ENCODE data around the gene TNNC1. TPM values are rescaled to one million over a fixed set of nuclear protein-coding genes. Genes with fewer than 3 reads are reported as not detected.
A peak's percentile ranks its signal among the peaks of the same experiment; 100 is the strongest.

The TNNC1 gene
- total RNA-seq, 4 donors from 2014 or later: 1.2 to 7.1 (median 4.0) TPM; not detected in 1

DNA sequence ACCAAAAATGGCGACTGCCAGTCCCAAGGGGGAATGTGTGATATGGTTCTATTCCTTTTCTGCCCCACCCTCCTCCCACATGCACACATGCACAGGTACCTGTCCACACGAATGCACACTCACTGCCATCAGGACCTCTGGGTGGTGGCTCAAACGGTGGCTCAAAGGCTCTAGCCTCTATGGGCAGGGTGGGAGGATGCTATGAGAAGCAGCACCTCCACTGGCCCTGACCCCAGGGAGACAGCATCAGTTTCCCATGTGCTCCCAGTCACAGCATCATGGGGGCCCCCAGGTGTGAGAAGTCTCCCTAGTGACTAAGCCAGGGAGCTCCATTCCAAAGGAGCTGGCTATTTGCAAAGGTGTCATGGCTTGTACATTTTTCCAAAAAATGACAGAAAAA is 24.8 kb downstream of the TNNC1 start:
- H3K4me3 ChIP-seq: no peak overlapping the region
- H3K36me3 ChIP-seq: no peaks in the 10 kb centered on the region
- intact Hi-C loops (cut with DNase I): no loop called here
- TF ChIP-seq, protein P1, sequence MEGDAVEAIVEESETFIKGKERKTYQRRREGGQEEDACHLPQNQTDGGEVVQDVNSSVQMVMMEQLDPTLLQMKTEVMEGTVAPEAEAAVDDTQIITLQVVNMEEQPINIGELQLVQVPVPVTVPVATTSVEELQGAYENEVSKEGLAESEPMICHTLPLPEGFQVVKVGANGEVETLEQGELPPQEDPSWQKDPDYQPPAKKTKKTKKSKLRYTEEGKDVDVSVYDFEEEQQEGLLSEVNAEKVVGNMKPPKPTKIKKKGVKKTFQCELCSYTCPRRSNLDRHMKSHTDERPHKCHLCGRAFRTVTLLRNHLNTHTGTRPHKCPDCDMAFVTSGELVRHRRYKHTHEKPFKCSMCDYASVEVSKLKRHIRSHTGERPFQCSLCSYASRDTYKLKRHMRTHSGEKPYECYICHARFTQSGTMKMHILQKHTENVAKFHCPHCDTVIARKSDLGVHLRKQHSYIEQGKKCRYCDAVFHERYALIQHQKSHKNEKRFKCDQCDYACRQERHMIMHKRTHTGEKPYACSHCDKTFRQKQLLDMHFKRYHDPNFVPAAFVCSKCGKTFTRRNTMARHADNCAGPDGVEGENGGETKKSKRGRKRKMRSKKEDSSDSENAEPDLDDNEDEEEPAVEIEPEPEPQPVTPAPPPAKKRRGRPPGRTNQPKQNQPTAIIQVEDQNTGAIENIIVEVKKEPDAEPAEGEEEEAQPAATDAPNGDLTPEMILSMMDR (IDR thresholded peaks at IDR 0.05): no peak
- TF ChIP-seq POLR2AphosphoS5 (IDR thresholded peaks at IDR 0.05) (no peak), EP300 (IDR thresholded peaks at IDR 0.05) (no peak), POLR2A (IDR thresholded peaks at IDR 0.05; ENCODE audit: low read depth) (no peak)
- peaks cover 20 to 42% (median 23%) of the 10 kb centered on the region in 4 donors for H3K4me1 ChIP-seq
- peak overlapping the region in 1 of 4 donors; percentile 3 for H3K27ac ChIP-seq (replicated peaks in 1 of 4)
- no peaks in the 10 kb centered on the region for H3K27me3 ChIP-seq
- DNase-seq (ENCODE audit: extremely low spot score): no peak
- H3K9me3 ChIP-seq: no peaks in the 10 kb centered on the region
- WGBS: 55% methylated on average over 3 of the region's 3 CpGs

DNA sequence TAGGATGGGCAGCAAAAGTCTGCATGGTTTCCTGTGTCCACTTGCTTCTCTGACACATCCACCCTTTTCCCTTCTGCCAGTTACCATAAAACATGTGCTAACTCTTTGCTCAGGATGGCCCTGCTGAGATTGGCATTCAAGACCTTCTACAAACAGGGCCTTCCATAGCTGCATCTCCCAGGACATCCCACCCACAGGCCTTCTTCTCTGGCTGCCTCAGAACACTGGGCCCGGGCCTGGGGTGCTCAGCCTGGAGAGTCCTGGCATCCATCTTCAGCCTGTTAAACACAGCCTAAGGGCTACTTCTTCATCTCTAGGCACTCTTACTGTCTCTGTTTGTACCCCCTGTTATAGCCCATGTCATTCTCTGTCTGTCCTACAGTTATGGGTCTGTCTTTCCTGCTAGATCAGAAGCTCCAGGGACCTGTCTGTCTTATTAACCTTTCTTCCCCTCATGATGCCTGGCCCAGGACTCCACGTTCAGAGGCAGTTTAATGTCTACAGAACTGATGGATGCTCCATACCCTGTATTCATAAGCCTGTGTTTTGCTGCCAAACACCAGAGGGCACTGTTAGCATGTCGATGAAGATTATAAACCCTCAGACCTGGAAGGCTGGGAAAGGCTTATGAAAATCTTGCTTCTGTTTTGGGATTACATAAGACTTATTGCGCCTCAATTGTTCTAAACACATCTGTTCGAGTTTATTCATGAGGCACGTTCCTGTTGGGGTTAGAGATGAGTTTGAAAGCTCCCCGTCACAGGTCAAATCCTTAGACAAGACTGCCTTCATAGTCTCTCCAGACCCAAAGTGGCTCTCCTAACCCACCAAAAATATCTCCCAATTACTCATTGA is 25.5 kb downstream of the TNNC1 start:
- peaks cover 13 to 35% (median 20%) of the 10 kb centered on the region in 4 donors for H3K4me1 ChIP-seq
- peak overlapping the region in 1 of 4 donors; percentile 3 for H3K27ac ChIP-seq (replicated peaks in 1 of 4)
- intact Hi-C loops (cut with DNase I): loop anchor here (1.0 kb wide), 1 partner anchor 17 kb away; the partner anchor contains the start of gene SEMA3G
- H3K27me3 ChIP-seq: no peaks in the 10 kb centered on the region
- no peak overlapping the region for H3K4me3 ChIP-seq
- H3K36me3 ChIP-seq: no peaks in the 10 kb centered on the region
- H3K9me3 ChIP-seq: no peaks in the 10 kb centered on the region
- 12% methylated on average over 7 of the region's 7 CpGs for WGBS
- peak in 1 of 2 donors; percentile 23 for TF ChIP-seq POLR2AphosphoS5 (IDR thresholded peaks at IDR 0.05)
- no peak for TF ChIP-seq EP300 (IDR thresholded peaks at IDR 0.05)
- TF ChIP-seq, protein P1 (IDR thresholded peaks at IDR 0.05): peak; percentile 74 to 81 (median 76)
- TF ChIP-seq POLR2A (IDR thresholded peaks at IDR 0.05; ENCODE audit: low read depth): no peak
- no peak for DNase-seq (ENCODE audit: extremely low spot score)

DNA sequence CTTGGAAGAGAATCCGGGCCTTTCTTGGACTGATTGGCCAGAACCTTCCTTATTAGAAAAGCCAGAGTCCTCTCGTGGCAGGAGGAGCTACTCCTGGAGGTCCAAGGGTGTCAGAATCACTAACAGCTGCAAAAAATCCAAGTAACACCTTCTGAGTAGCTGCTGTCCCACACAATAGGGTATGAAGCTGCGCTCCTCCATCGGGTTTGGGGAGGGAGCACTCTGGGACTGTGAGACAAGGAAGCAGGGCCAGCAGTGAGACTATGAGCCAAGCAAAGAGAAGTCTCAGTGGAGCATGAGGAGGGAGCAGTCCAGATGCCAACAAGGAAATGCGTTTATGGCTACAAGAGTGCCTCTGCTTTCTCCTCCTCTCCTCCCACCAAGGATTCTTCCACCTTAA is 30.7 kb downstream of the TNNC1 start:
- intact Hi-C loops (cut with DNase I): no loop called here
- 45% methylated on average over 4 of the region's 5 CpGs for WGBS
- H3K27me3 ChIP-seq: no peaks in the 10 kb centered on the region
- H3K9me3 ChIP-seq: no peaks in the 10 kb centered on the region
- peaks cover 0 to 23% (median 11%) of the 10 kb centered on the region in 4 donors for H3K36me3 ChIP-seq
- peaks cover 0 to 13% (median 8%) of the 10 kb centered on the region in 4 donors for H3K4me1 ChIP-seq
- no peak for DNase-seq (ENCODE audit: extremely low spot score)
- TF ChIP-seq EP300 (IDR thresholded peaks at IDR 0.05) (no peak), POLR2AphosphoS5 (IDR thresholded peaks at IDR 0.05) (no peak), POLR2A (IDR thresholded peaks at IDR 0.05; ENCODE audit: low read depth) (no peak)
- TF ChIP-seq, protein P1 (IDR thresholded peaks at IDR 0.05): no peak
- no peak overlapping the region for H3K27ac ChIP-seq (replicated peaks in 1 of 4)
- no peak overlapping the region for H3K4me3 ChIP-seq

DNA sequence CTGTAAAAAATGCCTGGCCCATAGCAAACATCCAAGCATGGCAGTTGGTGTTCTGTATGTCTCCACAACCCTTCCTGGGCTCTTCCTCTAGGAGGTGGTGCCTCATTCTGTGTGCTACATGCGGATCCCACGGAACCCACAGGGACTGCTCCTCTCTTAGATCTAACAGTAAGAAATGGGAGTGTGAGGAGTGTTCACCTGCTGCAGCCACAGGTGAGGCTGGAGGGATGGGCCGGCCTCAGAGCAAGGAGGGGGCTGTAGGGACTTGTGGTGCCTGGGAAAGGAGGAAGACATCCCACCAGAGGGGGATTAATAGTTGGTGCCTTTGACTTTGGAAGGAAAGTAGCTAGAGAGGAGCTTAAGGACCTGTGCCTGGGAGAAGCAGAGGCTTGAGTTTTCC is 31.2 kb downstream of the TNNC1 start:
- Histone ChIP-seq H3K27ac (replicated peaks in 1 of 4) (no peak overlapping the region), H3K4me3 (no peak overlapping the region), H3K27me3 (no peaks in the 10 kb centered on the region), H3K4me1 (peaks cover 0 to 13% (median 8%) of the 10 kb centered on the region in 4 donors), H3K9me3 (no peaks in the 10 kb centered on the region), H3K36me3 (peaks cover 0 to 23% (median 11%) of the 10 kb centered on the region in 4 donors)
- no peak for DNase-seq (ENCODE audit: extremely low spot score)
- WGBS: 86% methylated on average over 3 of the region's 3 CpGs
- intact Hi-C loops (cut with DNase I): no loop called here
- TF ChIP-seq POLR2AphosphoS5 (IDR thresholded peaks at IDR 0.05) (no peak), EP300 (IDR thresholded peaks at IDR 0.05) (no peak), POLR2A (IDR thresholded peaks at IDR 0.05; ENCODE audit: low read depth) (no peak)
- TF ChIP-seq, protein P1 (IDR thresholded peaks at IDR 0.05): no peak
